ENCODE results near the gene MRPS22.

The MRPS22 gene

DNA sequence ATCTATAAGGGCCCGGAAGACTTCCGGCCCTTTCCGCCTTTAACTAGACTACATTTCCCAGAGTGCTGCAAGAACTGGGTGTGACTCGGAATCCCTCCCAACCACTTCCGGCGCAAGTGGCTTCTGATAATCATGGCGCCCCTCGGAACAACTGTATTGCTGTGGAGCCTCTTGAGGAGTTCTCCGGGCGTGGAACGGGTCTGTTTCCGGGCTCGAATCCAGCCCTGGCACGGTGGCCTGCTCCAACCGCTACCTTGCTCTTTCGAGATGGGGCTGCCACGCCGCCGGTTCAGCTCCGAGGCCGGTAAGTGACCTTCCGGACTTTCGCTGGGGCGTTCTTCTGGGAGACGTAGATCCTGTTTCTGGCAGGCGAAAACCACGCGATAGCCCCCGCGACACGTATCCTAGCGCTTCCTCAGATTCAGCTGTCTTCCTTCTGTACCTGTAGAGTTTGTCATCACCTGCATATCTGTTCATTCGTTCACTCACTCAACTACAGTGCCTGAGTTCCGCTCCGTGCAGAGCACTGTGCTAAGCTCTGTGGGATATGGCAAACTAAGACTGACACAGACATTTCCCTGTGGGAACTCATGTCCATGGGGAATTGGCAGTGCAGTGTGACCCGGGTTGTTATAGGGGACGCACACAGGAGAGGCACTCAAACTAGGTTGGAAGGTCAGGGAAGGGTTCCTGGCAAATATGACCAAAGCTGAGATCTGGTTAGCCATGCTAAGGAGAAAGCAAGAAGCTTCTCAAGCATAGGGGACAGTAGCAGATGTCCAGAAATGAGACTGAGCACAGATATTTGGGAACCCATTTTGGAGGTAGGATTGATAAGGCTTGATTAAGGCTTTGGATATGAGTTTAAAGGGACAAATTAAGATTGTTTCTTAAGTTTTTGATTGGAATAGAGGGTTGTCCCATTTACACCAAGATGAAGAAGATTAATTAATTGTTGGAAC is at the start of gene MRPS22:
Gene MRPS22 (plus strand): TSS at position 126 of the 962 bp plus-strand sequence. CDS start 7 bp downstream, at position 133.
- DNase-seq, result peak; percentile 95

DNA sequence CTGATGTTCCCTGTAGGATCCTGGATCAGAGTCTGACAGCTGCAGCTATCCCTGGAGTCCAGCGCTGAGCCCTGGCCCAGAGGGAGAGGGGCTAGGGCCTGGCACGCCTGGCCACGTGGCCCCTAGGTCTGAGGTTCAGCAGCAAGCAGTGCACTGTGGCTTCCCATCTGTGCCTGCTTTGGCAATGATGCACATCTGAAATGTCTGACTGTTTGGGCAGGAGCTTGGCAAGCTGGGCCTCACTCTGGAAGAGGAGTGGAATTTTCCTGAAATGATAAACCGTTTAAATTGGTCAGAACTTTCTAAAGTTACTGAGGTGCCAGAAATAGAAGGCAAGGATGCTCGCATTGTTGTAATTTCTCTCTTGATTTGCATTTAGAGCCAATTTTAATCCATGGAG is 48.8 kb upstream of the MRPS22 start:
- no peak for DNase-seq

DNA sequence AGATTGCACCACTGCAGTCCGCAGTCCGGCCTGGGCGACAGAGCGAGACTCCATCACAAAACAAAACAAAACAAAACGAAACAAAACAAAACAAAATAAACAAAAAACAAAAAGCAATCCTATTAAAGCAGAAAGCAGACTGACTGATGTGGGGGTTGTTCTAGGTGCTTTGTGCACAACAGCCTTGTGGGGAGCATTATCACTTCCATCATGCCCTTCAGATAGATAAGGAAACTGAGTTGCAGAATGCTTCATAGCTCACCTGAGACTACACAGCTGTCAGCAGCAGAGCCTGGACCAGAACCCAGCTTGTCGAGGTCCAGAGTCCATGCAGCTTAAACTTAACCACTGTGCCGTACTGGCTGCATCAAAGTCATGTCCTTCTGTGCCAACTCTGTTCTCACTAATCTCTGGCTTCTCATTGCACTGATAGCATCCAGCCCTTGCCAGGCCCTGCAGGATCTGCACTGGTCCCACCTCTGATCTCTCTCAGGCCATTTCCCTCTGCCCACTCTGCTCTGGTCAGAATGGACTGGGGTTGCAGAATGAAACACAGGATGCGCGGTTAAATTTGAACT is 47.6 kb upstream of the MRPS22 start:
- DNase-seq, result no peak

DNA sequence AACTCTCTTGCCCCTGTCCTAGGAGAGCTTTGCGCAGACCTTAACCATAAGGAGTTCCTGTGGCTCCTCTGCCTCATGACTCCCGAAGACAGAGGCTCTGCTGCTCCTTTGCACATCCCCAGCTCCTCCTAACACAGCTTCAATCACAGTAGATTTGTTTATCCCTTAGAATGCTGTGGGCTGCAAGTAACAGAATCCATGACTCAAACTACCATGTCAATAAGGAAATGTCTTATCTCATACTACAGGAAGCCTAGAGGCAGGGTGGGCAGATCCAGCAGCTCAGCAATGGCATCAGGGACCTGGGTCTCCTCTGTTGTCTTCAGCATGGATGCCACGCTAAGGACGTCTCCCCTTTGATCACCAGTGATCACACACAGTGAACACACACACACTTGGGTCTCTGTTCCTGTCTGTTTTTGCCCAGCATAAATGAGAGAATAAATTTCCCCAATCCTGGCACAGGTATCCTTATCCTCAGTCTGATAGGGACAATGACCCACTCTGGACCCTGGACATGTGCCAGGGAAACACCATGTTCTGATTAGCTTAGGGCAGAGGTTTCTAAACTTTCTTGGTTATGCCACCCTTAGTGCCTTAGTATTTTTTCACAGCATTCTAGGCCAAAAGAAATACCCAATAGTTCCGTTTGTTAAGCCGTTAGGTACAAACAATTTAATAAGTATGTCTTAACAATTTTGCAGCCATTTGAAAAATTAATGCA is 46.1 kb upstream of the MRPS22 start:
- DNase-seq, result no peak

DNA sequence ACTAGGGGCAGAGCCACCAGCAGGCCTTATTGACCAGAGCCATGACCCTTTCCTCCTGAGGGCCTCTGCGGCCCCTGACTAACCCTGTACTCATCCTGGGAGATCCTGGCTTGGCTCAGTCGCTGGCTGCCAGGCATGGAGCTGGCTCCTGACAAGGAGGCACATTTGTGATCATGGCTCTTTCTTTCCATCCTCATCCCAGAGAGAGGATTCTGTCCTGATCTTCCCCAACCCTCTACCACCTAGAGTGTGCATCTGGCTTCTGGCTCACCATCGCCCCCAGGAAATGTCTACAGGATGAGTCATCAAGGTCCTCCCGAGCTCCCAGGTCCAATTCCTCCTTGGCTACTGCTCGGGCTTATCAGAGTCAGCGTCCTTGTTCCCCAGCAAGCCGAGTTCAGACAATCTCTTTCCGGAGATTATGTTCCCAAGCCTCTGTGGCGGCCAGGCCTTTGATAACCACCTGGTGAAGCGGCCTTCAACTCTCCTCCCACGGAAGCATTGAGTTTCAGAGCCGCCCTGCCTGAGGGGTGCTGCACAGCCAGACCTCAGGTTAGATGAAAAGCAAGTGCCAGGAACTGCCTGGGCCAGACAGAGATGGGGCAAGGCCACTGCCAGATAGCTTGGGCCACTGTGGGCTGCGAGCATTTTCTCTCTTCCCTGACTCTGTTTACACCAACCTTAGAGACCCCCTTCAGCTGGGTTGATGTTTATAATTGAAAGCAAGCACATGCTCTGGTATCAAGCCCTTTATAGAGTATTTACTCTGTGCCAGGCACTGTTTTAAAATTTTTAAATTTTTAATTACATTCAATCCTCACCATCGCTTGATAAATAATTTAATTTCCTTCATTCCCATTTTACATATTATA is 44.3 kb upstream of the MRPS22 start:
- peak; percentile 73 for DNase-seq

DNA sequence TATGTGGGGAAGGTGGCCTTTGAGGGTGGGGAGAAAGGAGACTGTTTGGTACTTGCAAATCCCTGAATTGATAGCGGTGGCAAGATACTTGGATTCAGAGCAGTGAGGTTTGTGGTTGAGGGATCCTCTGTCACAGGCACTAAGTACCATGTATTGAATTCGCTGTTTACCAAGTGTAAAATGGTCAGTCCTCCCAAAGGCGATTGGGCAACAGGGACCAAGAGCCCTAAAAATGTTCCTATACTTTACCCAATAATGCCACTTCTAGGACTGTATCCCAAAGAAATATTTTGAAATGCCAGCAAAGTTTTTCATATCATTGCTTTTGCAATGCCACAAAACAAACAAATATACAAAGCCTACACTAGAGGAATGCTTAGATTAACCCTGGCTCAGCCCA is 43.4 kb upstream of the MRPS22 start:
- no peak for DNase-seq

DNA sequence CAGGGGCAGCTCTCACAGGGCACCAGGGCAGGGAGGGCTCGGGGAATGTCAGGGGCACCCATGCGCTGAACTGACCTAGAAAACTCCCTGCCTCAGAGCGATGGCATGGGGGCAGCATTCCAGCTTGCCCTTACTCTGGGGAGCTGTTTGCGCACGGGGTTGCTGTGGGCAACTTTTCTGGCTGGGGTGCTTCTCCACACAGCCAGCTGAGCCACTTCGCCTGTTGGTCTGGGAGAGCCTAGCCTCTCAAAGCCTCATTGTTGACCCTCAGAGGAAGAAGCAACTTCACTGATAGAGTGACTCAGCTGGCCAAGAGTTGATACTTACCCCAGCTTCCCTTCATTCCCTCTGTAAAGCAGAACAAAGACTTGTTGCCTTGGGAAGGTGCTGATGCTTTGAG is 42.6 kb upstream of the MRPS22 start:
- no peak for DNase-seq

DNA sequence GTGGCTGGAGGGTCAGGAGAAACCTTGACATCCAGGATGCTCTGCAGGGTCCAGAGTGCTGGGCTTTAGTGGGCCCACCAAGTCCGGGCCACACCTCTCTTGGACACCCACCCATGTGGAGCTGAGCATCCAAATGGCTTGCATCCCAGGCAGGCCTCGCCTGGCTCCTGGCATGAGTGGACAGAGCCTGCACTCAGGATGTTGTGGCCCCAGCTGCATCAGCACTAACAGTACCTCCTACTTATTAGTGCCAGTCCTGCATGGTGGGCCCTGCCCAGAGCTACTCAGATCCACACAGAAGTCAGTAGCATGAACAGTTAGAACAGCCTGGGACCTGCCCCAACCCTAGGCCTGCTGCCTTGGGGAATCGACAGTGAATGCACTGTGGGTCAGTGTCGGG is 42.2 kb upstream of the MRPS22 start:
- DNase-seq, result no peak

DNA sequence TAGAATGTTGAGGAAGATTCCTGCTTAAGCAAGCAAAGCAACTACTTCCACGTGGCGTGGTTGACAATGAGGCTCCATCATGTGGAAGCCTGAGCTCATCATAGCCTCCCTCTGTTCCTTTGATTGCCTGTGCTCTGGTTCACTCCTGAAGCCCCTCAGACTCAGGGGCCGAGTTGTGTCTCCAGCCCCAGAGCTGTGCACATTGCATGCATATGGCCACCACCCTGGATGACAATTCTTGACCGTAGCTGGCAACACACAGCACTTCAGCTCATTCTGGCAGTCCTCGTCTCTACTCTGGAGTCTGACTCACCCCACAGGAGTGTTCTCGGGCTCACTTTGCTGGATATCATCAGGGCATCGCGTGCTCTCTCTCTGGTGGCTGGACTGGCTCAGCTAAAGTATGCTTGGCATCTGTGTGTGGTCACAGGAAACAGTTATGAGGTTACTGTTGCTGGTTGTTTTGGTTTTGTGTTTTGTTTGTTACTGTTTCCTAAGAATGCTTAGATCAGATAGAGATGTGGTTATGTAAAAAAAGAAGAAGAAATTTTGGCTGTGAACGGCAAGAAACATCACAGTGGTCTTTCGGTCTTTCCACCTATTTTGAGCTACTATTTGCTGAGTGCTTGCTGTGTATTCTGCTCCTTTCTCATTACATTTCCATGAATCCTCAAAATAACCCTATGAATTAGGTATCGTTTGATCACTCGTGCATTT is 41.6 kb upstream of the MRPS22 start:
- no peak for DNase-seq

DNA sequence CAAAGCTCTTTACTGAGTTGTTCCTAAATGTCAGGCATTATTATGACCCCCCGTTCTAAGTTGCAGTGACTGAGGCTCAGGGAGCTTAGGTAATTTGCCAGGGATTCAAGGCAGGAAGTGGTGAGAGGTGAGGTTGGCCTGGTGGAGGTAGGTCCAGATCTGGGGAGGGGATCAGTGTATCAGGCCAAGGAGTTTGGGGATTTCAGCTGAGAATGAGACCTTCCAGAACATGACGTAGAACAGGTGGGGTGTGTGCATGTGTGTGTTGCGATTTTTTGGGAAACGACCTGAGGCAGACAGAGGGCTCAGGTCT is 41.1 kb upstream of the MRPS22 start:
- DNase-seq, result no peak

DNA sequence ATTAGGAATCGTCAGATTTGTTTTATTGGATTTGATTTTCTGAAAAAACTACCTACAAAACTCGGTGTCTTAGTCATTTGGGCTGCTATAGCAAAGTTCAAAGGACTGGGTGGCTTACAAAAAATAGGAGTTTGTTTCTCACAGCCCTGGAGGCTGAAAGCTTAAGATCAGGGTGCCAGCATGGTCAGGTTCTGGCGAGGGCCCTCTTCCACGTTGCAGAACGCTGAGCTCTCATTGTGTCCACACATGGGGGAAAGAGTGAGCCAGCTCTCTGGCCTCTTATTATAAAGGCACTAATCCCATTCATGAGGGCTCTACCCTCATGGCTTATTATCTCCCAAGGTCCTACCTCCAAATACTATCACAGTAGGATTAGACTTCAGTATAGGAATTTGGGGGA is 40.6 kb upstream of the MRPS22 start:
- peak; percentile 48 for DNase-seq

DNA sequence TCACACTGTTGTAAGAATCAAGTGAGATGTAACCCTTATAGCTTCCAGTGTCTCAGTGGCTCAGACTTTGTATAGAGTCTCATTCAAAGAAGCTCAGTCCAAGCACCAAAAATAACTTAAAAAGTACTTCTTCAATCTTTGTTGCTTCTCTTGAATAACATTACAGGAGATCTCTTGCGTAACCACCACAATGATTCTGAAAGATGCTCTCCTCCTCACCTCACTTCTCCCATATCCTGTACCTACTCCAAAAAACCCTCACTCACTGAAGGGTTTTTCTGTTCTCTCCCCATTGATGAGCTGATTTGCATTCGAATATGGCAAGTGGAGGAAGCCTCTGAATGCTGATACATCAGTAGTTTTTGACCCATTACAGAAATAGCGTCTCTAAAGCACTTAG is 39.4 kb upstream of the MRPS22 start:
- no peak for DNase-seq

DNA sequence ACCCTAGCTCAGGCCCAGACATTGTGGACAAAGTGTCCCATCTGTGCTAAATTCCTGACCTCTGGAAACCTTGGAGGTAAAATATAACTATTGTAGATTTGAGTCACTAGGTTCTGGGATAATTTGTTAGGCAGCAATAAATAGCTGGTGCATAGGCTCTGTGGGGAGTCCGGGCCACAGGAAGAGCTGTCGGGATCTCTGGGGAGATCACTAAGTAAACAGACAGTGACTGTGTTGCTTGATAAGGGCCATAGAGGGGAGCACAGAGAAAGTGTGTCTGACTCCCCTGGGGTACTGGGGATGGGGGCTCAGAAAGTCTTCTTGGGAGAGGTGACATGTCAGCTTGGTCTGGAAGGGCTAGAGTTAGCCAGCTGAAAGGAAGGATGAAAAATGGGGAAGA is 37.7 kb upstream of the MRPS22 start:
- no peak for DNase-seq

DNA sequence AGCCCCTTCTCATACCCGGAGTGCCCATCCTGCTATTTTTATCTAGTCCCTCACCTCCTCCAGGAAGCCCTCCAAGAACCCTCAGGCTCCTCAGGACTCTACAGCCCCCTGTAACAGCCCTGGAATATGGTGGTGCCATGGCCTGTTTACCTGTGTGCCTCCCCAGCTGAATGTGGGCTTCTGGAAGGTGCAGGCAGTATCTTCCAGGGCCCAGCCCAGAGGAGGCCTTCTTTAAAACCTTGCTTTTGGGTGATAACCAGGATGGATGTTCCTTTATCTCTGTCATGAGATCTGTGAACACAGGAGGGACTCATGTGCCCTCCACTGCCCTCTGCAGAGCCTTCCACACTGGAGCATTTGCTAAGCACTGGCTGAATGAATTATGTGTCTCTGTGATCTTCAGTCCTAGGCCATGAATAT is 36.7 kb upstream of the MRPS22 start:
- no peak for DNase-seq

DNA sequence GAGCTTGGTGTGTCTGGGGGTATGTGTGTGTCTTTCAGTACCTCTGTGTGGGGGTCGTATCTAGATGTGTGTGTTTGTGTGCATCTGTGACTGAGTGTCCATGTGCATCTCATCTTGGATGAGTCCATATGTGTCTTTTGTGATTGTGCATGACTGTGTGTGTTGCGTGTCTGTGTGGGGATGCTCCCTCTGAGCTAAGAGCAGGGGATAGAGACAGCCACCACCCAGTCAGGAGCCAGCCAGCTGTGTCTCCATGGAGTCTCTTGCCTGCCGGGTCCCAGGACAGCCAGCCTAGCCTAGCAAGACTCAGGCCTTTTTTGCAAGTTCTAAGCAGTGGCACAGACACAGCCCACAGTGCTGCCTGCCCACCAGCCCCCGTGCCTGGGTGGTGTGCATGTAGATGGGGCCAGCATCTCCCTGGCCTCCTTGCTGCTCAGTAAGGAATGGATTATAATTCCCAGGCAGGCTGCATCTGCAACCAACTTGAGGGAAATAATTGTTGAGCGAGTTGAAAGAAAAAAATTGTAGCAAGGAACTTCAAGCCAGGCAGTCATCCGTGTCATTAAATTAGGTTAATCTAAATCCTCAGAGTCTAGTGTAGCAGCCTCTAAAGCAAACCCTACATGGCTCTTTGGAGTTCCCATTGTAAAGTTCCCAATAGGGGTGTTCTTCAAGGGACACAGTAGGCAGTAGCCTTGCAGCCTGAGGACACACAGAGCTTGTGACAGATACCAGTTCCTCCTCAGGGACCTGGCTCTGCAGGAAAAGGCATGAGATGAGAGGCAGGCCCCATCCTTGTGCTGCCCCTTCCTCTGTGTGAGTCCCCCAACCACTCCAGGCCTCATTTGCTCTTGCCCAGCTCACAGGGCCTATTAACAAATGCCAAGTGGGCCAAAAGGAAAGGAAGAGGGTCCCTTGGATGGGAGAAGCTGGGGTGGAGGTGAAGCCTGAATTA is 35.9 kb upstream of the MRPS22 start:
- peak; percentile 60 for DNase-seq

DNA sequence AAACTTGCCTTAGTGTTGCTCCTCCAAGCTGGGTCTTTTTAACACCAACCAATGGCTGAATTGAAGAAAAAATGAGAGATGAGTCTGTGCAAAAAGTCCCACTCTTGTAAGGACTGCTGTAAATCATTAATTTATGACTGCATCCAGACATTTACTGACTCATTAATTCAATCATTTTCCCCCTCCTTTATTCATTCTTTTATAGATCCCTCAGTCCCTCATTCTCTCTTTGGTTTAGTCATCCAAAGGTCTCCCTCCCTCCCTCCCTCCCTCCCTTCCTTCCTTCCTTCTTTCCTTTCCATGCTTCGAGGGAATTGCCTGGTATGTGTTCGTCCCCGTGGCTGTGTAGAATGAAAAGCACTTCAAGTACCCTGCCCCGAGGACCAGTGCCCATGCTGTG is 35.3 kb upstream of the MRPS22 start:
- no peak for DNase-seq

DNA sequence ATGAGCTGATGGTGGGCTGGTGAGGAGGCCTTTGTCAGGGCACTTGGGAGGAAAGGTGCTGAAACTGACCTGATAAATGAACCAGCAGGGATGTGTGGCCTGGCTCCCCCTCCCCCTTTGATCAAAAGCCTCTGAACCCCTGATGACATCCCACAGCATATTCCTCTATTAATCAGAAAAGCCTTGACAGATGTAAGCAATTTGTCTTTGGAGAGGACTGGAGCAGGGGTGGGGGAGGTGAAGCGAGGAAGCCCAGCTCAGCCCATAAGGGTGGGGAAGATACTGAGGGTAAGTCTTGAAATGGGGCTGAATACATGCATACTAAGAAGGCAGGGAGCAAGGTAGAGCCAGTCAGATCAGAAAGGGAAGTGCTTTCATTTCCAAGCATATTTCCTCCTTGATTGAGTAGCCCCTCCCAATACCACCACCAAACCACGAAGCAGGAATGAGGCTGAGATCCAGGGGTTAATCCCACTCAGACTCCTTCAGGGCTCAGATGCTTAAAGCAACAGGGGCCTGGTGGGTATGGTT is 34.7 kb upstream of the MRPS22 start:
- DNase-seq, result peak; percentile 74

DNA sequence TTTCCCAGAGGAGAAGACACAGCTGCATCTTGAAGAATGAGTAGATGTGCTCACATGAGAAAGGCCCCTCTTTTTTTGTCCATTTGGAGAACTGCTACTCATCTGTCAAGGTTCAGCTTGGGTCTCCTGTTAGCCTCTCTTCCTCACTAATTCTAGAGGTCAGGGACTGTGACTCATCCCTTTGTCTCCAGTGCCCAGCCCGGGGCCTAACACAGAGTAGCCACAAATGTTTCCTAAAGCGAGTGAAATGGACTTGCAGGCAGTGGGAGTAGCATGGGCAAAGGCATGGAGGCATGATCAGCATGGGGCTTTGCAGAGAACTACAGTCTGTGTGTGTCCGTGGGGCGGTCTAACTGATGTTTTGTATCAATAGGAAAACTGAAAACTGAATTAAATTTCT is 33.9 kb upstream of the MRPS22 start:
- DNase-seq, result no peak

DNA sequence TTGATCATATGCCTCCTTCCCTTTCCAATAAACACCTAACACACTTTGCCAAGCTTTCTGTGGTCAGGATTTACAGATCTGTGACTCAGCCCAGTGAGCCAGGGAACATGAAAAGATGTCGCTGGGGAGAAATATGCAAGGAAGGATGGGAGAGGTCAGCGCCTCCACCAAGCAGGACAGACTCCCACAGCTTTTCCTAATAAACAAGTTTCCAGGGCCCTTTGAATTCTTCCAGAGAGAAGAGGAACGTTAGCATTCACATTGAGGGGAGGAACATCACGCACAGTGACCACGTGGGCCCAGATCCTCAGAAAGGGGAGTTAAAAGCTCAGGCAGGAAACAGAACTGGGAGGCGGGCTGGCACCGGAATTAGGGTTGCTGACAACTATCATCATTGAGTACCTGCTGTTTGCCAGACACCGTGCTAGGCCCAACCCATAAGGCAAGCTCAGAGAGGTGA is 33.3 kb upstream of the MRPS22 start:
- DNase-seq, result no peak

DNA sequence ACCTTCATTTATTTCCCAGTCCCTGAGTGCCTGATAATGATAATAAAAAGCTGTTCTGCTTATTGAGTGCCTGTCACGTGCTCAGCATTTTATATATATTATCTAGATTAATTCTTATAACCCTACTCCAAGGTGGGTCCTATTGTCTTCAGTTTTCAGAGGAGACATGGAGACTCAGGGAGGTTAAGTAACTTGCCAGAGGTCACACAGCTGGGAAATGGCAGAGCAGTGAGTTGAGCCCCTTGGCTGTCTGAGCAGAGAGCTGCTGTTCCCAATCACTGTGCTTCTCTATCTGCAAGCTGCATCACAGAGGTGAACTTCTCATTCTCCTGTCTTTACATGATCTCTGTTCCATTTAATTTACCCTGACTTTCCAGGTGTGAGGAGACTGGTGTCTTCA is 32.3 kb upstream of the MRPS22 start:
- DNase-seq, result no peak

DNA sequence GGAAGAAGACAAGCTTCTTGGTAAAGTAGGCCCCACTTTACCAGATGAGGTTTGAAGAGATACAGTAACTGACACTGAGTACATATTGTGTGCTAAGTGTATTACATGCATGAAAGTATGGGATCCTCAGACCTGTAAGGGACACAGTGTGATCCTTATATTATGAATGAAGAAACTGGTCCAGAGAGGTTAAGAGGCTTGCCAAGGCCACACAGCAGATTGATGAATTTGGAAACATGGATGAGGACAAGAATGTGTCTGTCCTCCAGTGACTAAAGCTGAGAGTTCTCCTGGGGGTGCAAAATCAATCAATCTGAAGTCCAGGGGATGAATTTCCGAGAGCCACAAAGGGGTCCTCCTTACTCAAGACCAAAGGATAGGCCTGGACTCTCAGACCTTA is 31.4 kb upstream of the MRPS22 start:
- DNase-seq, result no peak
